HCT116 (cell line): ENCODE data around the gene KCTD2. TPM values are rescaled to one million over a fixed set of nuclear protein-coding genes. Genes with fewer than 3 reads are reported as not detected.

Experiments used
- ATAC-seq: fragments of 200-7000 bp; cut with Tn5 transposase; 2 replicates; pipeline ENCODE4 v1.9.1; 2020; ENCODE audit warnings: mild to moderate bottlenecking, moderate library complexity
- BruUV-seq: library from RNA; stranded (reverse); fragments of 400-500 nt; replicated peaks from 2 replicates; lab custom pipeline; 2021; lab: Mats Ljungman, UMichigan
- CTCF ChIA-PET: fragments of 300-600 bp; sonication (Branson Sonifier 250); formaldehyde crosslinking; loops from one replicate; lab custom pipeline; 2021; ENCODE audit warnings: antibody characterized with exemption; lab: Charles Lee
- POLR2A ChIA-PET: fragments of 300-600, 350-600 bp; sonication (Branson Sonifier 250); formaldehyde crosslinking; loops from one replicate; lab custom pipeline; 2021; ENCODE audit warnings: antibody characterized with exemption; lab: Charles Lee
- RAD21 ChIA-PET, 2 experiments: fragments of 300-600 bp; sonication (Branson Sonifier 250); formaldehyde crosslinking; loops; one replicate each; lab custom pipeline; 2023; ENCODE audit warnings: low total read pairs in 2 of 2; ENCODE audit not compliant: uncharacterized antibody in 2 of 2, unreplicated experiment in 2 of 2, low non-redundant PET in 1 of 2; lab: Charles Lee
- DNase-seq: peaks from one replicate; pipeline ENCODE4 v3.0.0-alpha.2; 2010; ENCODE audit warnings: low read depth, low spot score
- H2AFZ ChIP-seq: fragments of 200-600 bp; shearing (Covaris generic), sonication (generic); 2 replicates; pipeline ENCODE4 v1.6.1; 2017; ENCODE audit warnings: low read depth, mixed run types, mixed read lengths, antibody characterized with exemption, low read length; ENCODE audit not compliant: poor library complexity, severe bottlenecking
- H3K27ac ChIP-seq: 2 replicates; pipeline ENCODE4 v1.5.1; 2012; ENCODE audit warnings: low read depth, low read length
- H3K27me3 ChIP-seq: fragments of 200-600 bp; sonication (generic); 2 replicates; pipeline ENCODE4 v1.6.1; 2016; ENCODE audit warnings: mixed run types, low read length, mixed read lengths; ENCODE audit not compliant: insufficient read depth
- H3K36me3 ChIP-seq, 2 experiments: fragments of 200-500 bp in 1 of 2; fragments of 200-600 bp in 1 of 2; sonication (Bioruptor generic) in 1 of 2; sonication (generic) in 1 of 2; 2 replicates each; pipeline versions ENCODE4 v1.5.1 to v1.6.1; 2014 to 2016; ENCODE audit warnings: low read length in 2 of 2, inconsistent platforms in 1 of 2, mixed read lengths in 1 of 2, mixed run types in 1 of 2; ENCODE audit not compliant: insufficient read depth in 2 of 2, control insufficient read depth in 1 of 2
- H3K4me1 ChIP-seq, 2 experiments: fragments of 200-600 bp in 1 of 2; sonication (generic) in 1 of 2; 2 replicates each; pipeline versions ENCODE4 v1.5.1 to v1.6.1; 2012 to 2017; ENCODE audit warnings: low read length in 2 of 2, inconsistent platforms in 1 of 2, mild to moderate bottlenecking in 1 of 2, mixed read lengths in 1 of 2, mixed run types in 1 of 2, moderate library complexity in 1 of 2; ENCODE audit not compliant: insufficient read depth in 2 of 2, control insufficient read depth in 1 of 2
- H3K4me2 ChIP-seq: fragments of 200-600 bp; sonication (generic); 2 replicates; pipeline ENCODE4 v1.6.1; 2017; ENCODE audit warnings: mixed run types, low read length, mixed read lengths
- H3K4me3 ChIP-seq, 2 experiments: fragments of 200-600 bp in 1 of 2; sonication (generic) in 1 of 2; replicated peaks in 1 of 2; 2 replicates each; pipeline ENCODE4 v1.5.1; 2011 to 2016; ENCODE audit warnings: low read length in 2 of 2, control low read depth in 1 of 2, low read depth in 1 of 2, mild to moderate bottlenecking in 1 of 2, mixed read lengths in 1 of 2, mixed run types in 1 of 2
- H3K79me2 ChIP-seq: fragments of 200-600 bp; sonication (generic); 2 replicates; pipeline ENCODE4 v1.6.1; 2017; ENCODE audit warnings: mild to moderate bottlenecking, mixed run types, low read length, moderate library complexity, mixed read lengths; ENCODE audit not compliant: insufficient read depth
- H3K9ac ChIP-seq: fragments of 200-600 bp; sonication (generic); 2 replicates; pipeline ENCODE4 v1.6.1; 2016; ENCODE audit warnings: low read length, mixed read lengths
- H3K9me2 ChIP-seq: fragments of 200-600 bp; sonication (generic), shearing (Covaris generic); 2 replicates; pipeline ENCODE4 v1.6.1; 2017; ENCODE audit warnings: mixed run types, mild to moderate bottlenecking, moderate library complexity; ENCODE audit not compliant: insufficient read depth
- H3K9me3 ChIP-seq, 2 experiments: fragments of 200-500 bp in 1 of 2; fragments of 200-600 bp in 1 of 2; sonication (Bioruptor generic) in 1 of 2; sonication (generic) in 1 of 2; 2 replicates each; pipeline ENCODE4 v1.6.1; 2014 to 2017; ENCODE audit warnings: low read length in 2 of 2, mixed read lengths in 2 of 2, inconsistent platforms in 1 of 2, low read depth in 1 of 2, mild to moderate bottlenecking in 1 of 2, mixed run types in 1 of 2, moderate library complexity in 1 of 2; ENCODE audit not compliant: control insufficient read depth in 1 of 2, insufficient read depth in 1 of 2
- H4K20me1 ChIP-seq: fragments of 200-600 bp; sonication (generic), shearing (Covaris generic); 2 replicates; pipeline ENCODE4 v1.6.1; 2017; ENCODE audit warnings: mixed run types, mild to moderate bottlenecking, moderate library complexity; ENCODE audit not compliant: insufficient read depth
- ATF3 ChIP-seq: IDR thresholded peaks from 2 replicates; pipeline ENCODE4 v1.6.1; 2012
- CBX3 ChIP-seq: IDR thresholded peaks from 2 replicates; pipeline ENCODE4 v1.6.1; 2012; ENCODE audit warnings: low read depth
- EGR1 ChIP-seq: IDR thresholded peaks from 2 replicates; pipeline ENCODE4 v1.6.1; 2012; ENCODE audit warnings: low read depth
- EZH2 ChIP-seq: fragments of 200-600 bp; sonication (generic); IDR thresholded peaks from 2 replicates; pipeline ENCODE4 v1.6.1; 2017; ENCODE audit warnings: antibody characterized with exemption, mixed run types
- EZH2phosphoT487 ChIP-seq: fragments of 200-600 bp; IDR thresholded peaks from 2 replicates; pipeline ENCODE4 v1.6.1; 2018; ENCODE audit warnings: antibody characterized with exemption, borderline replicate concordance
- MAX ChIP-seq: IDR thresholded peaks from 2 replicates; pipeline ENCODE4 v1.6.1; 2012
- RAD21 ChIP-seq: IDR thresholded peaks from 2 replicates; pipeline ENCODE4 v1.6.1; 2012; ENCODE audit warnings: low read depth, mild to moderate bottlenecking
- REST ChIP-seq: IDR thresholded peaks from 2 replicates; pipeline ENCODE4 v1.6.1; 2012; ENCODE audit warnings: low read depth
- SRF ChIP-seq: IDR thresholded peaks from 2 replicates; pipeline ENCODE4 v1.6.1; 2012; ENCODE audit warnings: low read depth
- TCF7L2 ChIP-seq: IDR thresholded peaks from 2 replicates; pipeline ENCODE4 v1.7.0; 2011; ENCODE audit warnings: borderline replicate concordance, inconsistent platforms; ENCODE audit not compliant: insufficient read depth, insufficient read length; ENCODE audit errors: extremely low read depth
- ZNF274 ChIP-seq: fragments of 200-500 bp; sonication (Bioruptor generic); IDR thresholded peaks from 2 replicates; pipeline ENCODE4 v1.6.1; 2014; ENCODE audit warnings: mild to moderate bottlenecking, low read depth, low read length, inconsistent platforms
- intact Hi-C: fragments of 100-400 bp; cut with micrococcal nuclease; formaldehyde crosslinking; loops from 2 replicates; pipeline ENCODE4 v1.10.0; 2022
- total RNA-seq: library from RNA; stranded (reverse); gene quantifications from one replicate; pipeline ENCODE4 v1.2.1, GENCODE V29; 2021; ENCODE audit not compliant: unreplicated experiment

Gene KCTD2
- total RNA-seq, 1 experiment from 2014 or later: 23.3 TPM

- Histone ChIP-seq H2AFZ (no peak overlapping the region), H3K9me3 (no peaks in the 10 kb centered on the region), H3K27me3 (no peaks in the 10 kb centered on the region), H3K79me2 (no peaks in the 10 kb centered on the region), H3K4me3 (no peak overlapping the region), H3K9me2 (no peaks in the 10 kb centered on the region), H3K27ac (no peak overlapping the region), H3K4me2 (no peak overlapping the region), H3K4me1 (peaks cover 7 to 10% of the 10 kb centered on the region in 2 experiments; a peak in 3 of 4 replicates), H3K9ac (no peak overlapping the region), H3K36me3 (peaks cover 18 to 33% of the 10 kb centered on the region in 2 experiments; a peak in 3 of 4 replicates), H4K20me1 (no peaks in the 10 kb centered on the region)
- BruUV-seq: no TSS peak
- POLR2A ChIA-PET: no interaction called here
- DNase-seq (no peak), ATAC-seq (no peak)
- CTCF ChIA-PET: no interaction called here
- intact Hi-C loops: no loop called here
- RAD21 ChIA-PET: no interaction called here
- no peak for TF ChIP-seq TCF7L2
- no peak for TF ChIP-seq REST
- no peak for TF ChIP-seq MAX
- TF ChIP-seq CBX3: no peak
- TF ChIP-seq EGR1: no peak
- no peak for TF ChIP-seq EZH2phosphoT487
- TF ChIP-seq SRF: no peak
- TF ChIP-seq ATF3: no peak
- TF ChIP-seq ZNF274: no peak
- no peak for TF ChIP-seq EZH2
- TF ChIP-seq RAD21: no peak
Measured at GRCh38 chr17:75065562-75066151, 18.6 kb downstream of the KCTD2 start.
